22Rv1 (cell line): ENCODE data around the gene UGT2B17.

ENCODE experiments used
- H3K27ac ChIP-seq: fragments of 450-650 bp; 2 replicates; pipeline ENCODE4 v1.5.1; 2017
- ZFX ChIP-seq: fragments of 450-650 bp; IDR thresholded peaks from 2 replicates; pipeline ENCODE4 v1.6.1; 2017; ENCODE audit warnings: antibody characterized with exemption, borderline replicate concordance
- TF ChIP-seq, protein P1 (sequence below): fragments of 450-650 bp; IDR thresholded peaks from 2 replicates; pipeline ENCODE4 v1.5.1; 2017; ENCODE audit warnings: mild to moderate bottlenecking

UGT2B17 gene

DNA sequence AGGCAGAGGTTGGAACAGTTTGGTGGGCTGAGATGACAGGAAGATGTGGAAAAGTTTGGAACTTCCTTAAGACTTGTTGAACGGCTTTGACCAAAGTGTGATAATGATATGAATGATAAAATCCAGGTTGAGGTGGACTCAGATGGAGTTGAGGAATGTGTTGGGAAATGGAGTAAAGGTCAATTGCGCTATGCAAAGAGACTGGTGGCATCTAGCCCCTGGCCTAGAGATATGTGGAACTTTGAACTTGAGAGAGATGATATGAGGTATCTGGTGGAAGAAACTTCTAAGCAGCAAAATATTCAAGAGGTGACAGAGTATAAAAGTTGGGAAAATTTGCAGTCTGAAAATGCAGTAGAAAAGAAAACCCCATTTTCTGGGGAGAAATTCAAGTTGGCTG, 21.4 kb upstream of the UGT2B17 start:
- no peak overlapping the region for H3K27ac ChIP-seq
- TF ChIP-seq, protein P1, sequence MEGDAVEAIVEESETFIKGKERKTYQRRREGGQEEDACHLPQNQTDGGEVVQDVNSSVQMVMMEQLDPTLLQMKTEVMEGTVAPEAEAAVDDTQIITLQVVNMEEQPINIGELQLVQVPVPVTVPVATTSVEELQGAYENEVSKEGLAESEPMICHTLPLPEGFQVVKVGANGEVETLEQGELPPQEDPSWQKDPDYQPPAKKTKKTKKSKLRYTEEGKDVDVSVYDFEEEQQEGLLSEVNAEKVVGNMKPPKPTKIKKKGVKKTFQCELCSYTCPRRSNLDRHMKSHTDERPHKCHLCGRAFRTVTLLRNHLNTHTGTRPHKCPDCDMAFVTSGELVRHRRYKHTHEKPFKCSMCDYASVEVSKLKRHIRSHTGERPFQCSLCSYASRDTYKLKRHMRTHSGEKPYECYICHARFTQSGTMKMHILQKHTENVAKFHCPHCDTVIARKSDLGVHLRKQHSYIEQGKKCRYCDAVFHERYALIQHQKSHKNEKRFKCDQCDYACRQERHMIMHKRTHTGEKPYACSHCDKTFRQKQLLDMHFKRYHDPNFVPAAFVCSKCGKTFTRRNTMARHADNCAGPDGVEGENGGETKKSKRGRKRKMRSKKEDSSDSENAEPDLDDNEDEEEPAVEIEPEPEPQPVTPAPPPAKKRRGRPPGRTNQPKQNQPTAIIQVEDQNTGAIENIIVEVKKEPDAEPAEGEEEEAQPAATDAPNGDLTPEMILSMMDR, result no peak
- TF ChIP-seq ZFX, result no peak

DNA sequence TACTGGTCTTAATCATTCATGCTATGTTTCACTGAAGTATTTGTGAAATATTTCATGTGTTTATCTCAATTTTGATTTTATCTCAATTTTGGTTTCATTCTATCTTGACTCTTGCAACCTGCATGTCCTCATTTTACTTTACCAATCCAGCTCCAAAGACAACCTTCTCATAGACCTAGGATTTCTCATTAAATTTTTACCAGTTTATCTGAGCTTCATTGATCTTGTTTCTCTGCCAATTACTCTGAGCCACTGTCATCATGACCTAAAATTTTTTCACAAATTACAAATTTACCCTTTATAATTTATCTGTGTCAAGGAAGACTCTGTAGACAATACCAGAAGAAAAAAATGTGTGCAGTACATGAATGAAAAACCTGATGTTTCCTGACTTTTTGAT, 18.6 kb upstream of the UGT2B17 start:
- no peak for TF ChIP-seq ZFX
- TF ChIP-seq, protein P1, result no peak
- no peak overlapping the region for H3K27ac ChIP-seq

DNA sequence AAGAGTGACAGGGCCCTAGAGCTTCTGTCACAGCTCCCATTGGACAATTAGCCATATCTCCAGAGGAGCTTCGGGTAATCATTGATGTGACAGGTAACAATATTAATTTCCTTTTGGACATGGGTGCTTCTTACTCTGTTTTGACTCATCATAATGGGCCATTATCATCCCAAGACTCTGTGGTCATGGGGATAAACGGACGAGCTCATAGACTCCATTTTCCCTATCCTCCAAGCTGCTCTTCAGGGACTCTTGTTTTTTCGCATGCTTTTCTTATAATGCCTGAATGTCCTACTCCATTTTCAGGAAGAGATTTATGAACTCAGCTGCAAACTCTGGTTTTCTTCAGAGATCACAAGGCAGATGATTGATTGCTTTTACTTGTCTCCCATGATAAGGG, 17.0 kb upstream of the UGT2B17 start:
- H3K27ac ChIP-seq, result no peak overlapping the region
- TF ChIP-seq, protein P1, result no peak
- no peak for TF ChIP-seq ZFX

DNA sequence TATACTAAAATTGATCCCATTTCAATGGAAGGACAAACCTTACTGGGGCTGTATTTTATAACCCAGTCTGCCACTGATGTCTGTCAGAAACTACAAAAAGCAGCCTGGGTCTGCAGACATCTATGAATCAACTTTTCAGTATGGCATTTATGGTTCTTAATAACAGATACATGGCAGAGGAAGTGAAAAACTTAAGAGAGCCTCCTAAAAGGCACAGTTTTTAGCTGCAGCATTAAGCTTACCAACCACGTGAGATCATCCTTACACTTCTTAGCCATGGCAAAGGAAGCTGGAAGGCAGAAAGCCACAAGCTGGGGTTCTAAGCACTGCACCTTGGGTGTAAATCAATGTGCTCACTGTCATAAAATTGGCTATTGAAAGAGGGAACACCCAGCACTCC, 16.6 kb upstream of the UGT2B17 start:
- no peak for TF ChIP-seq ZFX
- TF ChIP-seq, protein P1, result no peak
- H3K27ac ChIP-seq, result no peak overlapping the region

DNA sequence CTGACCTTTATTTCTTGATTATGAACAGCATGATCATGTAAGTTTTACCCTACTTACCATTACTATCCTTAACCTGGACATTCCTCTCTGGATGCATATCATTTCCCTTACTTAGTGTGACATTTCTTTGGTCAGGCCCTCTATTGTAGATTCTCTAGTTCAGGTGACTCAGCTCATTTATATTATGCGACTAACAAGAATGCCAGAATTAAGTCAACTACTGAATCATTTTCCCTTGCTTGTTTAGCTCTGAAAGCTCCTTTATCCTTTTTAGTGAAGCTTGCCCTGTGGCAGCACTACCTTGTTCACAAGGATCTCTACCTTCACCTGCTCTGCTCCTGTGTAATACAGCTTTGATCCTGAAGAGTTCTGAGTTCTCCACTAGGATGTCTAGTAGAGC, 15.1 kb upstream of the UGT2B17 start:
- TF ChIP-seq, protein P1, result no peak
- TF ChIP-seq ZFX, result no peak

DNA sequence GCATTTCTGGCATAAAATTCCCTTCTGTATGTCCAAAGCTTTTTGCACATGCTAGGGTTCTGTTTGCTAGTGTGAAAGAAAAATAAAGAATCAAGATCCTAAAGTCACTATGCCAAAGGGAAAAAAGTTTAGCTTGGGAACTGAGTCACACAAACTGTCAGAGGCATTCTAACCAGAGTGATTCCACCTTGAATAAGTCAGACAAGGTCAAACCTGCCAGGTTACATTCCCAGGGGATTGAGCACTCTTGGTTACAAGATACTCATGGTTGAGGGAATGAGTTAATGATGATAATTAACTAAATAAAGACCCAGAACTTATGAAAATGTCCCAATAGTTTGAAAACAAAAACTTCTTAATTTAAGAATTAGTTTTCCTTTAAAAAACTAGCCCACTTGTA, 13.7 kb upstream of the UGT2B17 start:
- no peak overlapping the region for H3K27ac ChIP-seq
- TF ChIP-seq, protein P1, result no peak
- no peak for TF ChIP-seq ZFX

More for the DNA sequence above, 15.1 kb upstream of the UGT2B17 start:
- no peak overlapping the region for H3K27ac ChIP-seq

DNA sequence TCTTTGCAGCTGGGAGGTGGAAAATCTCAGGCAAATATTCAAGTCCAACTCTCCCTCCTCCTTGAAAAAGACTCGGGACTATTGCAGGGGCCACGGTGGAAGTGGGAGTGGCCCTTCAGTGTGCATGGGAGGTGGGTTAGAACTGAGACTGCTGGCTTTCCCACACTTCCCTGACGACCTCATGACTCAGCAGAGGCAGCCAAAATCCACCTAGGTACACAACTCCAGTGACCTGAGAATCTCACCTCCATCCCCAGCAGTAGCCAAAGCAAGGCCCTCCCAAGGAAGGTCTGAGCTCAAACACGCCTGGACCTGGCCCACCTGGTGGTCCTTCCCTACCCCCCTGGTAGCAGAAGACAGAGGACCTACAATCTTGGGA, 6.2 kb upstream of the UGT2B17 start:
- no peak overlapping the region for H3K27ac ChIP-seq
- no peak for TF ChIP-seq ZFX
- TF ChIP-seq, protein P1, result no peak
